ENCODE data around the gene HSPB9. TPM values are rescaled to one million over a fixed set of nuclear protein-coding genes. Genes with fewer than 3 reads are reported as not detected.

Gene HSPB9
- total and polyA plus RNA-seq, 10 donors, result 0.11 to 0.19 (median 0.17) TPM; not detected in 6

GRCh38 chr17:42120161-42120769 is 2.3 kb upstream of the HSPB9 start:
- Histone ChIP-seq H3K36me3 (peaks cover 0 to 56% (median 18%) of the 10 kb centered on the region in 6 donors), H3K27me3 (replicated peaks in 1 of 7) (no peaks in the 10 kb centered on the region), H3K4me1 (peaks cover 16 to 62% (median 45%) of the 10 kb centered on the region in 6 donors), H3K9me3 (no peaks in the 10 kb centered on the region), H3K4me3 (peak overlapping the region; percentile 77 to 99 (median 89)), H3K27ac (peak overlapping the region in 5 of 8 donors; percentile 68 to 84 (median 79))
- TF ChIP-seq CTCF (IDR thresholded peaks at IDR 0.05 in 8 of 11, conservative IDR thresholded peaks at IDR 0.05 in 3 of 11) (no peak), POLR2AphosphoS5 (IDR thresholded peaks at IDR 0.05) (no peak), POLR2A (IDR thresholded peaks at IDR 0.05) (no peak)
- intact Hi-C loops (cut with DNase I; ENCODE audit: low total_unique reads), result no loop called here
- WGBS, 5 donors, result 47 to 66% (median 56%) methylated on average over 7 of the region's 7 CpGs
- no peak for DNase-seq

- Histone ChIP-seq H3K4me1 (peaks cover 15 to 54% (median 37%) of the 10 kb centered on the region in 6 donors), H3K9me3 (no peaks in the 10 kb centered on the region), H3K36me3 (peaks cover 0 to 59% (median 26%) of the 10 kb centered on the region in 6 donors), H3K4me3 (peak within 1 kb of the TSS; percentile 77 to 99 (median 89)), H3K27ac (peak within 1 kb of the TSS in 7 of 8 donors; percentile 36 to 84 (median 69)), H3K27me3 (replicated peaks in 1 of 7) (no peaks in the 10 kb centered on the region)
- 6 to 10% (median 9%) methylated on average over 36 to 57 of the region's 57 CpGs for WGBS, 5 donors
- DNase-seq, result peak; percentile 95
- intact Hi-C loops (cut with DNase I; ENCODE audit: low total_unique reads), result no loop called here
- TF ChIP-seq POLR2AphosphoS5 (IDR thresholded peaks at IDR 0.05) (peak; percentile 94 to 95 (median 95)), CTCF (IDR thresholded peaks at IDR 0.05 in 8 of 11, conservative IDR thresholded peaks at IDR 0.05 in 3 of 11) (no peak), POLR2A (IDR thresholded peaks at IDR 0.05) (peak in 1 of 3 donors; percentile 44)
These were observed 1.5 kb upstream of the HSPB9 start, which contains the start of gene KAT2A for GRCh38 chr17:42120770-42121769. Gene KAT2A, minus strand, starts transcription at chr17:42121367. Its CDS starts 63 bp downstream, at chr17:42121304.

- peaks cover 10 to 45% (median 37%) of the 10 kb centered on the region in 6 donors for H3K4me1 ChIP-seq
- peak overlapping the region in 2 of 8 donors; percentile 16 to 24 for H3K27ac ChIP-seq
- no peak for TF ChIP-seq POLR2AphosphoS5 (IDR thresholded peaks at IDR 0.05)
- TF ChIP-seq CTCF (IDR thresholded peaks at IDR 0.05 in 8 of 11, conservative IDR thresholded peaks at IDR 0.05 in 3 of 11), result no peak
- no peak overlapping the region for H3K4me3 ChIP-seq
- peaks cover 0 to 69% (median 50%) of the 10 kb centered on the region in 6 donors for H3K36me3 ChIP-seq
- 85 to 97% (median 88%) methylated on average over 3 of the region's 3 CpGs for WGBS, 5 donors
- intact Hi-C loops (cut with DNase I; ENCODE audit: low total_unique reads), result no loop called here
- no peak for DNase-seq
- no peaks in the 10 kb centered on the region for H3K27me3 ChIP-seq (replicated peaks in 1 of 7)
- no peaks in the 10 kb centered on the region for H3K9me3 ChIP-seq
These were observed 1.7 kb downstream of the HSPB9 start for GRCh38 chr17:42124256-42124655.
